Adrenal gland (tissue), 5 donors: ENCODE results near the gene RPL18.

Source experiments
- POLR2A ChIP-seq, 2 donors: fragments of 450-650 bp; IDR thresholded peaks; one replicate each; pipeline ENCODE4 v1.6.1; 2017; ENCODE audit warnings: antibody characterized with exemption in 2 of 2, mild to moderate bottlenecking in 2 of 2, moderate library complexity in 1 of 2
- TF ChIP-seq, protein P1 (sequence below), 6 experiments: fragments of 450-650 bp in 4 of 6; fragments of 200-600 bp in 2 of 6; sonication (generic) in 1 of 6; IDR thresholded peaks; 1 replicate in 5 of 6; 2 replicates in 1 of 6; pipeline versions ENCODE4 v1.5.1 to v1.8.0; 2016 to 2021; ENCODE audit warnings: antibody characterized with exemption in 6 of 6, mild to moderate bottlenecking in 2 of 6, moderate library complexity in 1 of 6
- donor health status: DM: no; HTN: no; CAD: no.

DNA sequence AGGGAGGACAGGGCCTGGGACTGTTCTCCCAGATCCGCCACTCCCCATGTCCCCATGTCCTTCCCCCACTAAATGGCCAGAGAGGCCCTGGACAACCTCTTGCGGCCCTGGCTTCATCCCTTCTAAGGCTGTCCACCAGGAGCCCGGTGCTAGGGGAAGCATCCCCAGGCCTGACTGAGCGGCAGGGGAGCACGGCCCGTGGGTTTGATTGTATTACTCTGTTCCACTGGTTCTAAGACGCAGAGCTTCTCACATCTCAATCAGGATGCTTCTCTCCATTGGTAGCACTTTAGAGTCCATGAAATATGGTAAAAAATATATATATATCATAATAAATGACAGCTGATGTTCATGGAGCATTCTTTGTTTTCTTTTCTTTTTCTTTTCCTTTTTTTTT, 11.6 kb downstream of the RPL18 start:
- TF ChIP-seq, protein P1, sequence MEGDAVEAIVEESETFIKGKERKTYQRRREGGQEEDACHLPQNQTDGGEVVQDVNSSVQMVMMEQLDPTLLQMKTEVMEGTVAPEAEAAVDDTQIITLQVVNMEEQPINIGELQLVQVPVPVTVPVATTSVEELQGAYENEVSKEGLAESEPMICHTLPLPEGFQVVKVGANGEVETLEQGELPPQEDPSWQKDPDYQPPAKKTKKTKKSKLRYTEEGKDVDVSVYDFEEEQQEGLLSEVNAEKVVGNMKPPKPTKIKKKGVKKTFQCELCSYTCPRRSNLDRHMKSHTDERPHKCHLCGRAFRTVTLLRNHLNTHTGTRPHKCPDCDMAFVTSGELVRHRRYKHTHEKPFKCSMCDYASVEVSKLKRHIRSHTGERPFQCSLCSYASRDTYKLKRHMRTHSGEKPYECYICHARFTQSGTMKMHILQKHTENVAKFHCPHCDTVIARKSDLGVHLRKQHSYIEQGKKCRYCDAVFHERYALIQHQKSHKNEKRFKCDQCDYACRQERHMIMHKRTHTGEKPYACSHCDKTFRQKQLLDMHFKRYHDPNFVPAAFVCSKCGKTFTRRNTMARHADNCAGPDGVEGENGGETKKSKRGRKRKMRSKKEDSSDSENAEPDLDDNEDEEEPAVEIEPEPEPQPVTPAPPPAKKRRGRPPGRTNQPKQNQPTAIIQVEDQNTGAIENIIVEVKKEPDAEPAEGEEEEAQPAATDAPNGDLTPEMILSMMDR (IDR thresholded peaks at IDR 0.05) = no peak
- TF ChIP-seq POLR2A (IDR thresholded peaks at IDR 0.05) = no peak
